ENCODE data around the gene SMYD3.

SMYD3 gene

GRCh38 chr1:245880754-245881403 is 626.2 kb downstream of the SMYD3 start:
- no peaks in the 10 kb centered on the region for H3K4me1 ChIP-seq (ENCODE audit: insufficient read depth, low read length)
- no peak for DNase-seq
- no peaks in the 10 kb centered on the region for H3K79me2 ChIP-seq (ENCODE audit: insufficient read depth, low read length)
- H3K27me3 ChIP-seq (ENCODE audit: insufficient read depth, low read length, poor library complexity), result no peaks in the 10 kb centered on the region
- H3K27ac ChIP-seq (ENCODE audit: low read length), result no peak overlapping the region
- H4K20me1 ChIP-seq (ENCODE audit: insufficient read depth, low read length), result no peaks in the 10 kb centered on the region
- H3K36me3 ChIP-seq (ENCODE audit: insufficient read depth, low read length), result no peaks in the 10 kb centered on the region
- no peaks in the 10 kb centered on the region for H3K9me3 ChIP-seq (ENCODE audit: insufficient read depth, low read length, severe bottlenecking)
- H2AFZ ChIP-seq (ENCODE audit: low read depth, low read length), result no peak overlapping the region
- no peak overlapping the region for H3K4me3 ChIP-seq (ENCODE audit: low read depth in 1 of 2, low read length in 2 of 2)
- ATAC-seq (ENCODE audit: insufficient read depth, low read depth), result no peak
- H3K9ac ChIP-seq (ENCODE audit: low read depth, low read length), result no peak overlapping the region
- no peak overlapping the region for H3K4me2 ChIP-seq (ENCODE audit: insufficient read depth, low read length)
- TF ChIP-seq EZH2 (IDR thresholded peaks at IDR 0.05; ENCODE audit: borderline replicate concordance, low read depth, low read length, severe bottlenecking), result no peak
- no peak for TF ChIP-seq CTCF (IDR thresholded peaks at IDR 0.05; ENCODE audit: borderline replicate concordance, extremely low read depth, low read length, poor library complexity, severe bottlenecking)

- TF ChIP-seq EZH2 (IDR thresholded peaks at IDR 0.05; ENCODE audit: borderline replicate concordance, low read depth, low read length, severe bottlenecking), result no peak
- TF ChIP-seq CTCF (IDR thresholded peaks at IDR 0.05; ENCODE audit: borderline replicate concordance, extremely low read depth, low read length, poor library complexity, severe bottlenecking), result no peak
- no peaks in the 10 kb centered on the region for H3K79me2 ChIP-seq (ENCODE audit: insufficient read depth, low read length)
- H2AFZ ChIP-seq (ENCODE audit: low read depth, low read length), result no peak overlapping the region
- H3K9me3 ChIP-seq (ENCODE audit: insufficient read depth, low read length, severe bottlenecking), result no peaks in the 10 kb centered on the region
- no peaks in the 10 kb centered on the region for H3K36me3 ChIP-seq (ENCODE audit: insufficient read depth, low read length)
- no peaks in the 10 kb centered on the region for H3K4me1 ChIP-seq (ENCODE audit: insufficient read depth, low read length)
- no peaks in the 10 kb centered on the region for H4K20me1 ChIP-seq (ENCODE audit: insufficient read depth, low read length)
- no peak overlapping the region for H3K9ac ChIP-seq (ENCODE audit: low read depth, low read length)
- no peak overlapping the region for H3K4me2 ChIP-seq (ENCODE audit: insufficient read depth, low read length)
- H3K27me3 ChIP-seq (ENCODE audit: insufficient read depth, low read length, poor library complexity), result no peaks in the 10 kb centered on the region
- H3K27ac ChIP-seq (ENCODE audit: low read length), result no peak overlapping the region
- DNase-seq, result no peak
- ATAC-seq (ENCODE audit: insufficient read depth, low read depth), result no peak
- no peak overlapping the region for H3K4me3 ChIP-seq (ENCODE audit: low read depth in 1 of 2, low read length in 2 of 2)
Measured at GRCh38 chr1:245879091-245879490, 628.0 kb downstream of the SMYD3 start.

- no peaks in the 10 kb centered on the region for H4K20me1 ChIP-seq (ENCODE audit: insufficient read depth, low read length)
- no peak overlapping the region for H3K4me2 ChIP-seq (ENCODE audit: insufficient read depth, low read length)
- H3K36me3 ChIP-seq (ENCODE audit: insufficient read depth, low read length), result no peaks in the 10 kb centered on the region
- H3K79me2 ChIP-seq (ENCODE audit: insufficient read depth, low read length), result no peaks in the 10 kb centered on the region
- DNase-seq, result no peak
- H3K27me3 ChIP-seq (ENCODE audit: insufficient read depth, low read length, poor library complexity), result no peaks in the 10 kb centered on the region
- no peak overlapping the region for H3K9ac ChIP-seq (ENCODE audit: low read depth, low read length)
- ATAC-seq (ENCODE audit: insufficient read depth, low read depth), result no peak
- no peak overlapping the region for H3K4me3 ChIP-seq (ENCODE audit: low read depth in 1 of 2, low read length in 2 of 2)
- TF ChIP-seq CTCF (IDR thresholded peaks at IDR 0.05; ENCODE audit: borderline replicate concordance, extremely low read depth, low read length, poor library complexity, severe bottlenecking), result no peak
- TF ChIP-seq EZH2 (IDR thresholded peaks at IDR 0.05; ENCODE audit: borderline replicate concordance, low read depth, low read length, severe bottlenecking), result no peak
- no peak overlapping the region for H3K27ac ChIP-seq (ENCODE audit: low read length)
- no peak overlapping the region for H2AFZ ChIP-seq (ENCODE audit: low read depth, low read length)
- H3K9me3 ChIP-seq (ENCODE audit: insufficient read depth, low read length, severe bottlenecking), result no peaks in the 10 kb centered on the region
- H3K4me1 ChIP-seq (ENCODE audit: insufficient read depth, low read length), result no peaks in the 10 kb centered on the region
Measured at GRCh38 chr1:245878585-245878984, 628.5 kb downstream of the SMYD3 start.

Measured in DND-41 (cell line).